Prostate gland (tissue), 2 donors: ENCODE measurements around the gene GFRA4.

Experiments used
- POLR2A ChIP-seq: fragments of 450-650 bp; IDR thresholded peaks from one replicate; pipeline ENCODE4 v1.6.1; 2016; ENCODE audit warnings: antibody characterized with exemption, mild to moderate bottlenecking
- POLR2AphosphoS5 ChIP-seq: sonication (generic); formaldehyde crosslinking; IDR thresholded peaks from one replicate; pipeline ENCODE4 v1.6.1; 2017; ENCODE audit warnings: antibody characterized with exemption
- TF ChIP-seq, protein P1 (sequence below), 4 experiments: fragments of 200-600 bp in 2 of 4; fragments of 450-650 bp in 2 of 4; sonication (generic) in 2 of 4; IDR thresholded peaks; 1 replicate in 3 of 4; 2 replicates in 1 of 4; pipeline ENCODE4 v1.5.1; 2016 to 2019; ENCODE audit warnings: antibody characterized with exemption in 4 of 4, mild to moderate bottlenecking in 2 of 4, moderate library complexity in 2 of 4

DNA sequence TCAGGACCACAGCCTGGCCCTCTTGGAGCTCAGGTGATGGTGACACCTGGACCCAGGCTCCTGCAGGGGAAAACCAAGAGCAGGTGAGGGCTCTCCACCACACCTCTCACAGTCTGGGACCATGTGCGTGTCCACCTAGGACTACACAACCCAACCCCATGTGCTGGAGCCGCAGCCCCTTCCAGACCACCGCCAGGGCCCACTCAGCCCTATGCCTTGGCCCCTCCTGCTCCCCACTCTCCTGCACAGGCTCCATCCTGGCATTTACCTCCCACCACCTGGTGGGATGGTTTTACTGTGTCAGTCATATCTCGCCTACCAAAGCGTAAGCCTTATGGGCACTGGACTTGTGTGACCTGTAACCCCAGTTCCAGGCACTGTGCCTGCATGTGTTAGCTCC lies 31.7 kb upstream of the GFRA4 start:
- no peak for TF ChIP-seq POLR2A
- TF ChIP-seq, protein P1, sequence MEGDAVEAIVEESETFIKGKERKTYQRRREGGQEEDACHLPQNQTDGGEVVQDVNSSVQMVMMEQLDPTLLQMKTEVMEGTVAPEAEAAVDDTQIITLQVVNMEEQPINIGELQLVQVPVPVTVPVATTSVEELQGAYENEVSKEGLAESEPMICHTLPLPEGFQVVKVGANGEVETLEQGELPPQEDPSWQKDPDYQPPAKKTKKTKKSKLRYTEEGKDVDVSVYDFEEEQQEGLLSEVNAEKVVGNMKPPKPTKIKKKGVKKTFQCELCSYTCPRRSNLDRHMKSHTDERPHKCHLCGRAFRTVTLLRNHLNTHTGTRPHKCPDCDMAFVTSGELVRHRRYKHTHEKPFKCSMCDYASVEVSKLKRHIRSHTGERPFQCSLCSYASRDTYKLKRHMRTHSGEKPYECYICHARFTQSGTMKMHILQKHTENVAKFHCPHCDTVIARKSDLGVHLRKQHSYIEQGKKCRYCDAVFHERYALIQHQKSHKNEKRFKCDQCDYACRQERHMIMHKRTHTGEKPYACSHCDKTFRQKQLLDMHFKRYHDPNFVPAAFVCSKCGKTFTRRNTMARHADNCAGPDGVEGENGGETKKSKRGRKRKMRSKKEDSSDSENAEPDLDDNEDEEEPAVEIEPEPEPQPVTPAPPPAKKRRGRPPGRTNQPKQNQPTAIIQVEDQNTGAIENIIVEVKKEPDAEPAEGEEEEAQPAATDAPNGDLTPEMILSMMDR (IDR thresholded peaks at IDR 0.05) = no peak
- TF ChIP-seq POLR2AphosphoS5 = no peak
